DMS53 treated with DMSO at 0.1 percent for 48 hours (cell line): ENCODE results near the gene KCNH4.

Experiments
- DNase-seq: peaks from one replicate; lab custom pipeline; 2025; ENCODE audit not compliant: unreplicated experiment; lab: John Stamatoyannopoulos, UW

KCNH4 gene

GRCh38 chr17:42119301-42119700, 61.6 kb downstream of the KCNH4 start:
- DNase-seq = no peak

- DNase-seq = no peak
Measured at GRCh38 chr17:42118545-42118944, 62.4 kb downstream of the KCNH4 start.

GRCh38 chr17:42118126-42118510, 62.8 kb downstream of the KCNH4 start:
- no peak for DNase-seq

- no peak for DNase-seq
Measured at GRCh38 chr17:42117397-42118125, 63.4 kb downstream of the KCNH4 start.

GRCh38 chr17:42116705-42117396, 64.1 kb downstream of the KCNH4 start:
- DNase-seq = peak; percentile 63

GRCh38 chr17:42114118-42114517, 66.8 kb downstream of the KCNH4 start:
- no peak for DNase-seq

- no peak for DNase-seq
Measured at GRCh38 chr17:42113293-42114069, 67.5 kb downstream of the KCNH4 start.

GRCh38 chr17:42112552-42113176, 68.3 kb downstream of the KCNH4 start, which contains the start of gene DHX58:
TSS of gene DHX58 (minus strand) at chr17:42112714. CDS start at chr17:42111892, 822 bp downstream.
- peak; percentile 85 for DNase-seq

GRCh38 chr17:42111871-42112551, 68.9 kb downstream of the KCNH4 start:
- no peak for DNase-seq

- no peak for DNase-seq
Measured at GRCh38 chr17:42111265-42111636, 69.7 kb downstream of the KCNH4 start.

- no peak for DNase-seq
Measured at GRCh38 chr17:42110301-42111264, 70.4 kb downstream of the KCNH4 start.

GRCh38 chr17:42109086-42109485, 71.9 kb downstream of the KCNH4 start:
- DNase-seq = no peak

GRCh38 chr17:42107597-42108576, 73.1 kb downstream of the KCNH4 start:
- no peak for DNase-seq

- DNase-seq = no peak
Measured at GRCh38 chr17:42107124-42107523, 73.8 kb downstream of the KCNH4 start.
